HG03097 (cell line): ENCODE measurements around the gene OSBPL1A.
"Not testable (repeated sequence)": the region's sequence is repeated elsewhere in the genome, so short reads cannot be mapped to it uniquely, and the experiment has no call there.

Experiments
- ATAC-seq: cut with Tn5 transposase; IDR thresholded peaks from one replicate; pipeline ENCODE4 v1.9.1; 2021; ENCODE audit not compliant: unreplicated experiment, low FRiP score

The OSBPL1A gene

GRCh38 chr18:24398540-24398939 lies 916 bp upstream of the OSBPL1A start:
- ATAC-seq: no peak

DNA sequence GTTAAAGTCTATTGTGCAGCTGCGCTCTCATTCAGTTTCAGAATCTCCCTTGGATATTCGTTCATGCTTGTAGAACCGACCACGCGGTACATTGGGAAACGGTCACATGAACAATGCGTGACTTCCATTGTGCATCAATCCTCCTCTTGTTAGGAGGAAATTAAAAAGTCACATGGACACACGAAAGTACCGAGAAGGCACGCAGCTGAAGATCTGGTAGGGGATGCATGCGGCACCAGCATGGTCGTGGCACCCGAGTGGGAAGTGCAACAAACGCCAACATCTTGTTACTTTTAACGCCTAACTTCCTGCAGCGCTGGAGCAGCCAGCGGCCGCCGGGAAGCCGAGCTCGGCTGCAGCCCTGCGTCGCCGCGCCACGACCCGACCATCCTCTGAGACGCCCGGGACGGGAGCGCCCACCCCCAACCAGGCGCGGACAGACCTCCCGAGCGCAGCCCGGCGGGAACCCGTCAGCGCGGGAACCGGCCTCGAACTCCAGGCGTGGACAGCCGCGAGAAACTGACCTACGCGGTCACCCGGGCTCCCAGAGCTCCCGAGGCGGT lies 412 bp downstream of the OSBPL1A start:
- ATAC-seq: peak; percentile 22

- no peak for ATAC-seq
Observed at GRCh38 chr18:24396082-24396633, 1.5 kb downstream of the OSBPL1A start.

GRCh38 chr18:24395049-24395795 lies 2.4 kb downstream of the OSBPL1A start:
- ATAC-seq: no peak

DNA sequence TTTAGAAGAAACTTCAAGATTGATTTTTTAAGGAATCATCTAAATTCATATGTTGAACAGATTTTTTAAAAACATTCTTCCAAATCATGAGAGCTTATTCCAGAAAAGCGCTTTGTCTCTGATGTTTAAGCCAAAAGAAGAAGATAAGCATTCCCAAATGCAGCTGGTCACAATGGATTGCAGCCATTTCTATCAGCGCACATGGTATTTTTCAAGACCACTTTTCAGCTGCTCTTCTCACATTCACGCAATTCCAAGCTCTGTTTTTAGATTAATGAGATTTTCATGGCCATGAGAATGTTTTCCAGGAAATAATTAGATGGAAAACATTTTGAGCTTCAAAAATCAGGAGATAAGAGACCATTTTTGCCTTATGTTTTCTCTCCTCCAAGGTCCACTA lies 8.7 kb downstream of the OSBPL1A start:
- no peak for ATAC-seq

DNA sequence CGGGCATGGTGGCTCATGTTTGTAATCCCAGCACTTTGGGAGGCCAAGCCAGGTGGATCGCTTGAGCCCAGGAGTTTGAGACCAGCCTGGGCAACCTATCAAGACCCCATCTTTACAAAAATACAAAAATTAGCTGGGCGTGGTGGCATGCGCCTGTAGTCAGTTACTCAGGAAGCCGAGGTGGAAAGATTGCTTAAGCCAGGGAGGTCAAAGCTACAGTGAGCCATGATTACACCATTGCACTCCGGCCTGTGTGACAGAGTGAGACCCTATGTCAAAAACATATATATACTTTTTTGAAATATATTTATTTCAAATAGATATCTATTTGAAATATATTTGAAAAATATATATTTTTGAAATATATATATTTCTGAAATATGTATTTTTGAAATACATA lies 10.9 kb downstream of the OSBPL1A start:
- no peak for ATAC-seq

GRCh38 chr18:24381126-24381525 lies 16.5 kb downstream of the OSBPL1A start:
- ATAC-seq: no peak

- ATAC-seq: no peak
Observed at GRCh38 chr18:24380163-24380747, 17.4 kb downstream of the OSBPL1A start.

- no peak for ATAC-seq
Observed at GRCh38 chr18:24378598-24378997, 19.0 kb downstream of the OSBPL1A start.

GRCh38 chr18:24376531-24376930 lies 21.1 kb downstream of the OSBPL1A start:
- not testable (repeated sequence) for ATAC-seq

GRCh38 chr18:24373328-24373727 lies 24.3 kb downstream of the OSBPL1A start:
- no peak for ATAC-seq

GRCh38 chr18:24372279-24372872 lies 25.2 kb downstream of the OSBPL1A start:
- ATAC-seq: no peak

DNA sequence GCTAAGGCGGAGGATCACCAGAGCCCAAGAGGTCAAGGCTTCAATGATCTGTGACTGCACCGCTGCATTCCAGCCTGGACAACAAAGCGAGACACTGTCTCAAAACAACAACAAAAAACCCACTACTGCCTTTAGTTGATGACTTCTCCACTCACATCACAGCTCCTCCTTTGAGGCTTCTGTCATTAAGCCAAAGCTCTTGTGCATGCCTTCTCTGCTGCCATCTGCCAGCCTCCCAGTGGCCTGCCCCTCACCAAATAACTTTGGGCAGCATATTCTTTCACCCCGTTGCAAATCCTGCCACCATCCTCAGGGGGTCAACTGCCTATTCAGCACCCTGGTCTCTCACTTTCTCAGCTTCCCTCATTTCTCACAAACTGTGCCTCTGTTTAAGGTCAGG lies 27.5 kb downstream of the OSBPL1A start:
- ATAC-seq: no peak

DNA sequence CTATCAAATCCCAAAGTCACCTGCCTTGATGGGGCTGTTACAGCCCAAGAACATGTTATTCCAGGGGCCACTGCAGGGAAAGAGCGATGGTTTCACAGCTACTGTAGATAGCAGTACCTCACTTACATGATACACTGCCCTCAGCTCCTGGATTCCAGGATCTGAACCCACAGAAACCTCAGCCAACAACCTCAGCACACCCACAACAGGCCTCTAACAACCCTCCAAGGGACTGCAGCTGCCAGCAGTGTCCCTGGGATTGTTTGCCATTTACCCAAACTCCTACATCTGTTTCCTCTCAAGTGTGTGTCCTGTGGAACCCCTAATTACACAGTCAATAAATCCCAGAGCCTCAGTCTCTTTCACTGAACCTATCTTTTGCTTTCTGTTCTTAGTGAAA lies 28.2 kb downstream of the OSBPL1A start:
- ATAC-seq: no peak

GRCh38 chr18:24368749-24369148 lies 28.9 kb downstream of the OSBPL1A start:
- ATAC-seq: no peak

GRCh38 chr18:24366328-24366727 lies 31.3 kb downstream of the OSBPL1A start:
- ATAC-seq: no peak

- ATAC-seq: no peak
Observed at GRCh38 chr18:24364177-24364576, 33.4 kb downstream of the OSBPL1A start.

DNA sequence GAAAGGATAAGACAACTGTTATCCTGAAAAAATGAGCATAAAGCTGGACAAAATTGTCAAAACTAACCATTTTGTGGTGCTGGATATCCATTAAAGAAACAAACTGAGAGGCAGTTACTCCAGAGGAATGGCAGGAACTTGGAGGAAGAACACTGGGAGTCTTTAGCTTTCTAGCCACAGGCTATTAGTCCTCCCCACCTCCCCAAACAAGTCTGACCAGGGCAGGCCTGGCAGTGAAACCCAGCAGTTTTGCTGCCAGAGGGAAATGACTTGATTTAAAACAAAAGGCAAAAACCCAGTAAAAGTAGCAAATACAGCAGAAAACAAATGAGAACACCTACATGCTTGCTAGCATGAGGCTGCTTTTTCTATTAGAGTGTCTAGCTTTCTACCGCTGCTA lies 34.9 kb downstream of the OSBPL1A start:
- no peak for ATAC-seq

GRCh38 chr18:24359787-24360530 lies 37.7 kb downstream of the OSBPL1A start:
- peak; percentile 43 for ATAC-seq

DNA sequence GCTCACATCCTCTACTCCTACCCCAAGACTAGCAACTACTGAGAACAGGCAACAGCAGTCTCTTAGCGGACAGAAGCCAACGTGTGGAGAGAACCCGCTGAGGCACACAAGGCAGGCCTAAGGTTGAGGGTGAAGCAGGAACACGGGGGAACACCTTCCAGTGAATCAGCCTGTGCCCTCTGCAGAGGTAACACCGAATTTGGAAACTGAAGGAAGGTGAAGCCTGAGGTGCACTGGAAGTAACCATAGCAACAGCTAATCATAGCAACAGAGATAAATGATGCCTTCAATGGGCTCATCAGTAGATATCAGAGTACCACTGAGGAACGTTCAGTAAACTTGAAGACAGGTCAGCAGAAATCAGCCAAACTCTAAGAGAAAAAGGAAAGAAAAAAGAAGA lies 43.3 kb downstream of the OSBPL1A start:
- no peak for ATAC-seq

DNA sequence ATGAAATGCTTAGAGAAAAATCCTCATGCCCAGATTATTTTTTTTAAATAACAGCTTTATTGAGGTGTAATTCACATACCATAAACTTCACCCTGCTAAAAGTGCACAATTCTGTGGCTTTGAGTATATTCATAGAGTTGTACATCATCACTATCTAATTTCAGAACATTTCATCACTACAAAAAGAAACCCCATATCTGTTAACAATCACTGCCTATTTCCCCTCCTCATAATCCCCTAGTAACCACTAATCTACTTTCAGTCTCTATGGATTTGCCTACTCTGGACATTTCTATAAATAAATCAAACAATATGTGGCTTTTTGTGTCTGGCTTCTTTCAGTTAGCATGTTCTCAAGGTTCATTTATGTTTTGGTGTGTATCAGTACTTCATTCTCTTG lies 51.4 kb downstream of the OSBPL1A start:
- no peak for ATAC-seq
